NCI-H524 (cell line): Measurements from ENCODE around the gene SPTB.

Experiments used
- DNase-seq, 2 experiments: peaks; one replicate each; lab custom pipeline; 2025; lab: John Stamatoyannopoulos, UW

Gene SPTB

DNA sequence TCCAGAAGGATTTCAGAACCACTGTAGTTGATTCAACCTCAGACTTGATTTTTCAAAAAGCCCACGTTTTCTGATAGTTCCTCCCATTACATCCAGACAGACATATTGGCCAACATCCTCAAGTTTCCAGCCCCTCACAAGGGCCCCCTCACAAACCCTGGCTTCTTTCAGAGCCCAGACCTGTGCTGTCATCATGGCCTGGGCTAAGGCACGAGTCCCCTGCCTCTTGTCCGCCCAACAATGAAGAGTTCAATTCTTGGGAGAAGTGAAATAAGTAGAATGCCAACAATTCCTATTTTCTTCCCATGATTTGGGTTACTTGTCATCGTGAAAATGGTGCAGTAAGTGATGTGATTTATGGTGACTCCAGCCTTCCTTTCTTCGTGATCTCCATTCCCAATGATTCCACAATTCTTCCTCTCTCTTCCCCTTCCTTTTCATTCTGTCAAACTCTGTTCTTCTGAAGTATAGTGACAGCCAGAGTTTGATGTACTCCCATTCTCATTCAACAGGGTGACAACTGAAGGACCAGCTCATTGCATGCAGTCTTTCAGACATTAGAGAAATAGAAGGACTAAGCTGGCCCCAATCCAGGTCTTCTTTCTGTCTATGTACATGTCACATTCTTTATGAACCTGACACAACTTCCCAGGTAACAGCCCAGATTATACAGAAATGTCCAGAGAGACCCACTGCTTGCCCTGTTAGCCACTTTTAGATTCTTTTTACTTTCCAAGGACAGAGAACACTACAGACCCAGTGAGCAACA is 29.2 kb downstream of the SPTB start:
- DNase-seq = no peak

DNA sequence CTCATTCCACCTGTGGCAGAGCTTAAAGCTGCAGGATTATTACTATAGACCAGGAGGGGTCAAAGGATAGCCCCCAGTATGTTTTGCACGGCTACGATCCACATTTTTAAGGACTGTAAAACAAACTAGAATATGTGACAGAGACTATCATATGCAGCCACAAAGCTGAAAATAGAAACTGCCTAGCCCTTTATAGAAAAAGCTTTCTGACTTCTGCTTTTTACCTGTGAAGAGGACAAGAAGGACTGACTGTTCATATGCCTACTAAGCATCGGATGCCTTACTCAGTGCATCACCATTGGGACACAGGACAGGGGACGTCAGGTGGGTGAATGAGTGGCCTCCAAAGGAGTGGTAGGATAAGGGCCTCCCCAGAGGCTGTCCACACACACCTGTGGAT is 29.8 kb downstream of the SPTB start:
- no peak for DNase-seq

DNA sequence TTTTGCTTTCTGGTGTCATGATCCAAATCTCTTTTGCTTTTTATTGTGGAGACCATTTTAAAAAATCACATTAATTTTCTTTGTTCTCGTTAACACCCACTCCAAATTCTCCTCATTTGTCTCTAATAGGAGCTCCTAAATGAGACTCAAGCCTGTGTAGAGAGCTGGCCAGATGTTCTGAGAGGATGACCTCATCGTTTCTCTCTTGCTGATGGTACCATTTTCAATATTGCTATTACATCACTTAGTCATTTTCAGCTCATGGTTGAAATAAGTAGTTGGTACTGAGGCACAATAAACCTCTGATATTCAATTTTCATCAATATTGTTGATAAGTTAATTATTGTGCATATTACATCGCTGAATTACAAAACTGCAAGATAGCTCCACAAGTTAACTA is 31.5 kb downstream of the SPTB start:
- DNase-seq = peak in 1 of 2 experiments; percentile 28

DNA sequence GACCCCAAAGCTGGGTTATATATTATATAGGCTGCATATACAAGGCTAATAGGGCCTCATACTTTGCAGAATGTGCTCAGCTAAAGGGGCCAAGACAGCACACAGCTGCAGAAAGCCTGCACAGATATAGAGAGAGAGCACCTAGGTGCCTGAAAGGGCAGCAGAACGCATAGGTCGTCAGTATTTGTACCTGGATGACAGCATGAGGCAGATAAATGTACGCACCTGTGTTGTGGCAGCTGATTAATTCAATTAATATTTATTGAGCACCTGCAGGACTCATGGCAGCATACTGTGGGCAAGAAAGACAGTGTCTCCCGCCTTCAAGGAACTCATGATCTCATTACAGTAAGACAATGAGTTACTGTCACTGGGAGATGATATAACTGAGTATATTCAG is 33.4 kb downstream of the SPTB start:
- DNase-seq = no peak

DNA sequence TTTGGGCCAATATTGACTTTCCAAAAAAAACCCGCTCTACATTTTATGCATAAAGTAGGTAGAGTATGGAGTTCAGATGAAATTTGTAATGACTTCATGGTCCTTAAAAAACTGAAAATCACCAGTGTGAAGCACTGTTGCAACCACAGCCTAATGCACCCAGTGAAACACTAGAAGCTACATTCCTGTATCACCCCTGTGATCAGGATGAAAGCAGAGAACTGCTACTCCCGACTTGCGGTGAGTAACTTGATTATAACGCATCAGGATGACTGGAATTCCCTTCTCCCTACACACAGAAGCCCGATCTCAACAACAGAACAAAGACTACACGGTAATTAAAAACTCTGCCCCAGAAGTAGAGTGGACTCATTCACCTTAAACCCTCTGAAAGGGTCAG is 33.8 kb downstream of the SPTB start:
- no peak for DNase-seq

DNA sequence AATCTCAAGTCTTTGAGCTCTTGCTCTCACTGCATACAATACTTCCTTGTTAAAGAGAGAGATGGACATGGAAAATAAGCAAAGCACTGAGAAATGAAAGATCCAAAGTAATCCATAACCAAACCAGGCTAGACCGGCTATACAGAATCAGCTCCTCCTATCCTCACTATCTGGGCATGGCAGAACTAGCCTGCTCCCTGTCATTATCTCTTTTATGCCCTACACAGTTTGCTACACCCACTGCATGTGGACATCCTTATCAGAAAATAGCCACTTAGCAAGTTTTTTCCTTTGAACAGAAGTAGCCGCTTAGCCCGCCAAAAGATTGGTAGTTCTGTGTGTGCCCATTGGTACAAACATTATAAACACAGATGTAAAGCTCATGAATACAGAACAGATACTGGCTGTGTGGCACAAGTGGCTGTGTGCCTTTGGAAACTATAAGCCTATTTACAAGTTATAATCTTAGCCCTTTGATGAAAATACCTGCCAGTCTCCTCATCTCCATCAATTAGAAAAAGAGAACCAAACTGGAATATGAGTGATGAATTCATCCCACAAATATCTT is 34.7 kb downstream of the SPTB start:
- DNase-seq = no peak

DNA sequence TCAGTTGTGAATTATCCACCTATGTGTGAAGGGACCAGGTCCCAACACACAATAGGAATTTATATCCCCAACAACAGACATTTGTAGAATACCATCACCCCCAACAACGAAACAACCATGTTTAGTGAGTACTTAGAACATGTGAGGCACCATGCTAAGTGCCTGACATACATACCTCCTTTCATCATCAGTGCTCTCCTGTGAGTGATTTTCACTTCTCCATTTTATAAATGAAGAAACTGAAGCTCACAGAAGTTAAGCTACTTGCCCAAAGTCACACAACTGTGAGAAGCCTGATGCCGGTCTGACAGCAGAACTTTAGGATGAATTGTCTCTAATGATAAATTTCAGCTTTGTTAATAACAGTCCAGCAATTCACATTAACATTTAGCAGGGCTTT is 35.4 kb downstream of the SPTB start:
- no peak for DNase-seq

DNA sequence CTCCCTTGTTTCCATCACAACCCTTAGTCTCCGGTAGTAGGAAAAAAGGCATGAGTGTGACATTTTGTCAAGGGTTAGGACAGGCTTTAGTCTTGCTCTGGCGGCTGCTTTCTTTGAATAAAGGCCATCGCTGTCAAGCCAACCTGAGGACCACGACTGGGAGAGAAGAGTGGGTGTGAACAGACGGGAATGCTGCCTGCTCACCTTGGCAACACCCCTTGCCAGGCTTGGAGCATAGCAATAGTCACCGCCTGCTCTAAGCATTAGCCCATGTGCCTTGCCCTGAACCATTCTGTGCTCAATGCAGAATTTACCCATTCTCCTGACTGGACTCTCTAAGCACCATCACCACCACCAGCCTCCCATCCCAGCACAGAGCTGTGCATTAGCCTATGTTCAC is 36.2 kb downstream of the SPTB start:
- no peak for DNase-seq

DNA sequence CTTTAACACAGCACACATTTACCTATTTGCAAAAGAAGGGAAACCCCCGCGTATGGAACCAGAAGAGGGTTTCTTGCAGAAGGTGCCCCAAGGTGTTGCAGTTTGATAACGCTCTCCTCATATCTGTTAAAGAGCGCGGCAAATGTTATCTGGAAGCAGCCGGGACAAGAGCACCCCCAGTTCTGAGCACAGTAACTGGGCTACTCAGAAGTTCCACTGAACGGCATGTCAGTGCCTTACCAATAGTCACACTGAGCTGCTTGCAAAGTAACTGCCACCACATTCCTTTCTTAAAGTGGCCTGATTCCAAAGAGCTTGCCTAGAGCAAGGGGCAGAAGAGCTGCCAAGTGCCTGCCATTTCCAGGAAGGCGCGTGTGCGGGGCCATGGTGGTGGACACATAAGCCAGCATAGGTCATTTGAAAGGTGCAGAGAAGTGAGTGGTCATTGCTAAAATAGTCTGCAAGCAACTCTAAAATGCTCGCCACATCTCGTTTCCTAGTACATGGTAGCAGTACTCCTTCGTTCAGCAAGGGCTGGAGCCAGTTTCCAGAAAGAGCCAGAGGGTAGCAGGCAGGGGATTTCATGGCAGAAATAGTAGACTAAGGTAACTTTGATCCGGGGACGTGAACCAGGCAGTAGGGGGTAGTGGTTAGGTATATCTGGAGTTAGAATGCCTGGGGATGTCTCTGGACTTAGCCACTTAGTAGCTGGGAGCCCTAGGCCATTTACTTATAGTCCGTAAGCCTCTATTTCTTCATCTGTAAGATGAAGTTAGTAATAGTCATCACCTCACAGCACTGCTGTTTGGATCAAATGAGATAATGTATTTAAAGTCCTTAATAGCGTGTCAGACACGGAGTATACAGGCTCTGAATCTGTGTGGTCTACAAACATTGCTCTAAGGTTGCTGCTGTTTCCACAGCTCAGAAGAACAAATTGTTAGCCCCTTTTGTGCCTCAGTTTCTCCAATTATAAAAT is 37.6 kb downstream of the SPTB start:
- DNase-seq = no peak

DNA sequence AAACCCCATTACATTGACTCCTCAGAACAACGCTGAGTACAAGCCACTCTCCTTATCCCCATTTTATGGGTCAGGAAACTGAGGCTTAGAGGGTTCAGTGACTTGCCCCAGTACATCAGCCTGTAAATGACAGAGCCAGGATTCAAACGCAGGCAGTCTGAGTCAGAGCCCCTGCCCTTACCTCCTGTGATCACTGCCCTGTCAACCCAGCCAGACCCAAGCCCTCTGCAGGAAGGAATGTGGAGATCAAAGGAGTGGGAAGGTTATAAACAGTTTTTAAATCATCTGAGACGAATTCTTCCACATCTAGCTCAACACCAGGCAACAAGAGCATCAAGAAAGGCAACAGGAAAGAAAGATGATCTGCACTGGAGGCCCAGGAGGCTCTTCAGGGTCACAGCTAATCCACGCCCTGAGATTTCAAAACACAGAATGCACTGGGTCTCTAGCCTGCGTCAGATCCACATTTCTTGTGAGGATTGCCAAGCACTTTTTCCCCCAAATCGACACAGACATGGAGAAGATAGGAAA is 38.5 kb downstream of the SPTB start:
- no peak for DNase-seq

DNA sequence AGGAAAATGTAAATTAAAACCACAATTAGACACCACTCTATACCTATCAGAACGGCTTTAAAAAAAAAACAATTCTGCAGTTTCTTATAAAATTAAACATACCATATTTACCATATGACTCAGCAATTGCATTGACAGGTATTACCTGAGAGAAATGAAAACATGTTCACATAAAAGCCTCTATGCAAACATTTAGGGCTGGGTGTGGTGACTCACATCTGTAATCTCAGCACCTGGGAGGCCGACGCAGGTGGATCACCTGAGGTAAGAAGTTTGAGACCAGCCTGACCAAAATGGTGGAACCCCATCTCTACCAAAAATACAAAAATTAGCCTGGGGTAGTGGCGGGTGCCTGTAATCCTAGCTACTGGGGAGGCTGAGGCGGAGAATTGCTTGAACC is 41.1 kb downstream of the SPTB start:
- DNase-seq = no peak

DNA sequence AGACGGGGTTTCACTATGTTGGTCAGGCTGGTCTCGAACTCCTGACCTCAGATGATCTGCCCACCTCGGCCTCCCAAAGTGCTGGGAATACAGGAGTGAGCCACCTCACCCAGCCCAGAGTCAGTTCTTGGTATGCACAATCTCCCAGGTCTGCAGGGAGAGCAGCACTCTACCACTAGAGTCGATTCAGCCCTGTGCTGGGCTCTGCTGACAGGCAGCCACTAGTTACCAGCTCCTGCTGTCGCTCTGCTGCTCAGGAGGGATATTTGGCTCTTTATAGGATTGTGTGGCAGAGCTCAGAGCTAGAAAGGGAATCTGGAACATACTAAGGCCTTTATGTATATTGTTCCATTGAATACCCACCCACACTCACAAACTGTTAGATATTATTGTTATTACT is 44.3 kb downstream of the SPTB start:
- no peak for DNase-seq

DNA sequence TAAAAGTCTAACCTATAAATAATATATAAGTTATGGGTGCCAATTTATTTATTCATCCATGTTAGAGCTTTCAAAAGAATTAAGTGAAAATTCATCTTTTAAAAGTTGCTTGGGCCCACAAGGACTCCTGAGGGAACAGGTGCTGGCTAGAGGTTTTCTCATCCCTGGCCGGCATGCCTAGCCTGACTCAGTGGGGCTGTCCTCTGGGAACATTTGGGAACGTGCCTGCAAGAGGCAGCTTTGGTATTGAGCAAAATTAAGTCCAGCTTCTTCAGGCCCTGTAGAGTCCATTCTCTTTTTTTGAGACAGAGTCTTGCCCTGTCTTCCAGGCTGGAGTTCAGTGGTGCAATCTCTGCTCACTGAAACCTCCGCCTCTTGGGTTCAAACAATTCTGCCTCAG is 44.7 kb downstream of the SPTB start:
- DNase-seq = no peak

DNA sequence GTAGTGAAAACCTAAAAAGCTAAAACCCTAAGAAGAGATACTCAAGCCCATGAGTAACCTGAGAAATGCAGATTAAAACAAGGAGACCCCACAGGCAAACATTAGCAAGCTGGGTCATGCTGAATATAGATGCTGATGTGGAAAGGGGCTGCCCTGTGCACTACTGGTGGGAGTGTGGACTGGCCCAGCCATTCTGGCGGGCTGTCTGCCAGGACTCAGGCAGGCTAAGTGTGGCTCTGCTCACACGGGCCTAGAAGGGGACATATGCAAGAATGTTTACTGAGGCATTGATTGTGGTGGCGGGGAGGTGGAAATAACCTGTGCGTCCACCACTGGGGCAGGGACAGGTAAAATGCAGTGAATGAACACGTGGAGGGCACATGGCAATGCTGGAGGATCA is 48.3 kb downstream of the SPTB start:
- DNase-seq = no peak

DNA sequence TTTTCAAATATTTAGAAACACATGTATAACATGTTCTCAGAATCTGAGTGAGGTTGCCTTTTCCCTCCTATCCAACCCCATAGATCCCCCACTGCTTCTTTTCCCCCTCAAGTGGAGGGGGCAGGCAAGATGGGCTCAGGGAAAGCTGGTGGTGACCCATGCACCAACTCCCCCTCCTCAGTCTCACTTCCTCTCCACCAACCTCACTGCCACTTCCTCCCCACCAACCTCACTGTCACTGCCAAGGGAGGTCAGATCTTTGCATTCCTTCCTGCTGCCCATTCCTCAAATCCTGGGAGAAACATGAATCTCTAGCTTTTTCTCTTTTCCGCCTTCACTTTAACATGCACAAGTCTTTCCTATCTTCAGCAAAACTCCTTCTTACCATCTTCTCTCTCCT is 48.7 kb downstream of the SPTB start:
- no peak for DNase-seq

DNA sequence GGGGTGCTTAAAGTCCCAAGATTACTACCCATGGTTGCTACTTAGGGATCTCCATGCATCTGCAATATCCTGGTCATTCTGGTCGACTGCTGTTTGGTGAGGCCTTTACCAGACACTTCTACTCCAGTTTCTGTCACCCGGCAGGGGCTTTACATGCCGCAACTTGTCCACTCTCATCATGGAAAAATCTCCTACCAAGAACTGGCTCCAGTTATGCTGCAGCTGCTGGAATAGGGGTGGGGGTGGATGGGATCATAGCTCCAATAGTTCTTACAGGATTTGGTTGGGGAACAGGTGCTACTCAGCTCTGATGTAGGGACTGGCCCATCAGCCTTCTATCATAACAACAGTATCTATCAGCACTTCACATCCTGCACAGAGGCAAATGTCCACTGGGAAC is 51.6 kb downstream of the SPTB start:
- DNase-seq = no peak

DNA sequence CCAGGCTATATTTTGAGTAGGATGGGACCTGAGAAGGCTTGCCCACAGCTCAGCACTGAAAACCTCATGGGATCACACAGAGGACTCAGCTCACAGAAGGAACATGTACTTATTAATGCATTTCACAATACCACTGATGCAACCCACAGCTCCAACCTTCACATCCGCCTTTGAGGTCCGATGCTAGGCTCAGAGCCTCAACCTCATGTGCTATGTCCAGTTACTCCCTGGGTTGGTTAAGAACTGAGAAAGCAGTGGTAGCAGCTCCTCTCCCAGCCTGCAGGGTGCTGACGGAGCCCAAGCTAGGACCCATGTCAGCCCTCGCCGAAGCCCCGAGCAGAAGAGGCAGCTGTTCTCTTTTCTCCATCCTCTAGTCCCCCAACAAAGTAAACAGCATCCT is 52.9 kb downstream of the SPTB start:
- no peak for DNase-seq

DNA sequence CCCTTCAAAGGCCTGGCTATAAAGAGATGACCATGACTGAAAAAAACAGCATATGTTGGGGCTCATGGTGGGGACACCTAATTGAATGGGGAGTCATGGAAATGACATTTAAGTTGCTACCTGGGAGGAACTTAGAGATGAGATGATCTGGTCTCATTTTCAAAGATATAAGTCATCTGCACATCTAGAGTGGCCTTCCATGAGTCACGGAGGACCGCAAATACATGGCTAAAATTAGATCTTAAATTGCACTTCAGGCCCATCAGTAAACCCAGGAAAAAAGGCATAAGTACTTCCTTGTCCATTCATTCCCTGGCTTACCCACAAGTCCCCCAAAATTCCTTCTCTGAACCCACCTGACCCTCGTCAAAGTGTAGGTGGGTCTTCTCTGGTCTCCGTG is 53.4 kb downstream of the SPTB start:
- DNase-seq = no peak

DNA sequence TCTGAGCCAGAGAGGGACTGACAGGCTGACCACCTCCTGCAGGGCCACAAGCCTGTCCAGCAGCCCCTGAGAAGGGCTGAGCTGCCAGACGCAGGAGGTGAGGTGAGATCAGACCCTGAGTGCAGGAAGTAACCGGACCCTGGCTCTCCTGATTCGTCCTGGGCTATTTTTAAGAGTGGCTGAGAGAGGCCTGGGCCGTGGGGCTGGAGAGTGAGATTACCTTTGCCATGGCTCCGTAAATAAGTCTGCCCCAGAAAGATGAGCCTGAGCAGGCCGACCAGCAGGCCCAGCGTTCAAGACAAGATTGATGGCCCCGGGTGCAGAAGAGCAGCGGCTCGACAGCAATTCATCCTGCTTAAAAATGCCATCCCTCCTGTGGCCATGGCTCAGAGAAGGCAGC is 54.2 kb downstream of the SPTB start:
- no peak for DNase-seq

DNA sequence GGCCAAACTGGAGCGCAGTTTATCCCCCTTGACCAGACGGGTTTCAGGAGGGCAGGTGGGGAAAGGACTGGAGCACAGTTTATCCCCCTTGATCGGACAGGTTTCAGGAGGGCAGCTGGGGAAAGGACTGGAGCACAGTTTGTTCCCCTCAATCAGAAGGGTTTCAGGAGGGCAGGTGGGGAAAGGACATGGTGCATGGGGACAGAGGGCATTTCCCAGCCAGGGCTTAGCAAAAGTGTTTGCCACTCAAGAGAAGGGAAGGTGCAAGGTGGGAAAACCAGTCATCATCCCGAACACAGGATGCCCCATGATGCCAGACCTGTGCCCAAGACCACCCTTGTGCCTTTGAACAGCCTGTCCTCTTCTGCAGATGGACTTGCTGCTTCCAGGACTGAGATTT is 54.7 kb downstream of the SPTB start:
- DNase-seq = no peak

DNA sequence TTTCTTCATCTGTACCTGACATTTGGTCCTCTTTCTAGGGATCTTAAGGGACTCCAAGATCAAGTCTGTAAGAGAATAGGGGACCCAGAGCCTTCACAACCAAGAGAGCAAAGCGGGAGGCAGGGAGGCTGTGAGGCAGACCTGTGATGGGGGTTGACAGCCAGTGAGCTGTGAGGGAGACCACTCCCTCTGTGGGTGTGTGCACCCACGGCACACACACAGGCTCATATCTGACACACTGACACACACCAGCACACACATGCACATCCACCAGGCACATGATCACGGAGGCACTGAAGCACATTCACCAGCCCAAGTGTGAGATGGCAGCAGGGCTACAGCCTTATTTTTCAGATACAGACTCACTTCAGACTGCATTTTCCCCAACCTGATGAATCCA is 55.2 kb downstream of the SPTB start:
- no peak for DNase-seq

DNA sequence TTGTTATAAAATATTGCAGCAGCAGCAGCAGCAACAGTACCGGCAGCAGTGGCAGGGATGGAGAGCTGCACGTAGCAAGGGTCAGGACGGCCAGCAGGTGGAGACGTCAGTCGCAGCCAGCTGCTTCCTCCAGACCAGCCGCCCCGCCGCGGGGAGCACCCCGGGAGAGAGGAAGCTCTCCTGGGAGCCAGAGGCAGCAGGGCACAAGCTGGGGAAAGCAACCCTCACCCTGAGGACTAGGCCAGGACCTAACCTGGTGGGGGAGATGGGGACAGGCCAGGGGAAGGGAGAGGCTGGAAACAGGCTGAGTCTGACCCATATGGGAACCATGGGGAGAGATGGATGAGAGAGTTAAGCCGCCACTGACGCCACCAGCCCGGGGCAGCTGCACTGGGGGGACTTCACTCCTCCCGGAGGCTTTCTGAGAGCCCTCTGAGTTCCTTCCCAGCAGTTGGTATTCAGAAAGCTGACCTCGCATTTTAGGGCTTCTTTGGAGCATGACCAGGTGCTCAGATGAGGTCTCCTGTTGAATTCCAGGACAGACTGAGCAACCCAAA is 56.3 kb downstream of the SPTB start:
- DNase-seq = peak; percentile 79 to 88
